ENCODE results near the gene UNC5B.

- no peak for TF ChIP-seq CTCF (IDR thresholded peaks at IDR 0.05; ENCODE audit: borderline replicate concordance, extremely low read depth, low read length, poor library complexity, severe bottlenecking)
- no peak for TF ChIP-seq EZH2 (IDR thresholded peaks at IDR 0.05; ENCODE audit: borderline replicate concordance, low read depth, low read length, severe bottlenecking)
Observed at GRCh38 chr10:71257319-71257997, 45.1 kb downstream of the UNC5B start.
